Keratinocyte (primary cell): Measurements from ENCODE around the gene ADIPOR1.

Source experiments
- CTCF ChIP-seq, 3 experiments: IDR thresholded peaks in 1 of 3; conservative IDR thresholded peaks in 1 of 3; optimal IDR thresholded peaks in 1 of 3; 2 replicates in 2 of 3; 3 replicates in 1 of 3; pipeline versions ENCODE3 to v1.5.1; 2011; ENCODE audit warnings: low read length in 3 of 3, mild to moderate bottlenecking in 3 of 3, moderate library complexity in 2 of 3, control low read depth in 1 of 3, inconsistent platforms in 1 of 3; ENCODE audit not compliant: insufficient read depth in 2 of 3; ENCODE audit errors: extremely low read depth in 1 of 3
- EZH2 ChIP-seq: IDR thresholded peaks from one replicate; pipeline ENCODE4 v1.6.1; 2012; ENCODE audit warnings: inconsistent platforms, mild to moderate bottlenecking, low read length, moderate library complexity

- TF ChIP-seq CTCF (optimal IDR thresholded peaks at IDR 0.05 in 1 of 3, IDR thresholded peaks at IDR 0.05 in 1 of 3, conservative IDR thresholded peaks at IDR 0.05 in 1 of 3; ENCODE audit: extremely low read depth in 1 of 3, insufficient read depth in 2 of 3, low read length in 3 of 3) (no peak), EZH2 (no peak)
Measured at GRCh38 chr1:202908998-202909397, 49.1 kb downstream of the ADIPOR1 start.
